ENCODE results near the gene PEX16. TPM values are rescaled to one million over a fixed set of nuclear protein-coding genes. Genes with fewer than 3 reads are reported as not detected.

The PEX16 gene
- total and polyA plus RNA-seq, 9 donors = 2.9 to 31.7 (median 26.5) TPM

GRCh38 chr11:45920531-45921477, 3.1 kb upstream of the PEX16 start:
- Histone ChIP-seq H3K9me3 (no peaks in the 10 kb centered on the region), H3K4me1 (ENCODE audit: insufficient read depth) (no peaks in the 10 kb centered on the region), H3K27me3 (no peaks in the 10 kb centered on the region), H3K27ac (peak overlapping the region in 1 of 2 donors; percentile 50), H3K36me3 (no peaks in the 10 kb centered on the region), H3K4me3 (no peak overlapping the region)
- 91 to 93% (median 92%) methylated on average over 6 of the region's 6 CpGs for WGBS, 3 donors
- intact Hi-C loops (cut with DNase I) = no loop called here
- TF ChIP-seq POLR2A (IDR thresholded peaks at IDR 0.05) (no peak), EP300 (IDR thresholded peaks at IDR 0.05) (no peak), CTCF (IDR thresholded peaks at IDR 0.05) (no peak)
- peak in 2 of 5 donors; percentile 8 to 31 for DNase-seq

- 81 to 88% (median 82%) methylated on average over 13 of the region's 13 CpGs for WGBS, 3 donors
- Histone ChIP-seq H3K4me3 (no peak overlapping the region), H3K27me3 (no peaks in the 10 kb centered on the region), H3K9me3 (no peaks in the 10 kb centered on the region), H3K36me3 (no peaks in the 10 kb centered on the region), H3K27ac (no peak overlapping the region), H3K4me1 (ENCODE audit: insufficient read depth) (no peaks in the 10 kb centered on the region)
- intact Hi-C loops (cut with DNase I) = loop anchor here in 1 of 4 donors (2.0 kb wide), 1 partner anchor 73 kb away; the partner anchor contains the start of gene CRY2
- peak in 3 of 5 donors; percentile 9 to 47 (median 30) for DNase-seq
- TF ChIP-seq POLR2A (IDR thresholded peaks at IDR 0.05) (no peak), EP300 (IDR thresholded peaks at IDR 0.05) (no peak), CTCF (IDR thresholded peaks at IDR 0.05) (no peak)
Measured at GRCh38 chr11:45919806-45920530, 2.3 kb upstream of the PEX16 start.

GRCh38 chr11:45918962-45919675, 1.4 kb upstream of the PEX16 start:
- WGBS, 3 donors = 57 to 61% (median 59%) methylated on average over 7 of the region's 7 CpGs
- intact Hi-C loops (cut with DNase I) = loop anchor here in 1 of 4 donors (2.0 kb wide), 1 partner anchor 72 kb away; the partner anchor contains the start of gene CRY2

More at GRCh38 chr11:45918962-45919675, 1.4 kb upstream of the PEX16 start:
- H3K4me3 ChIP-seq = peak overlapping the region; percentile 86
- H3K9me3 ChIP-seq = no peaks in the 10 kb centered on the region
- TF ChIP-seq POLR2A (IDR thresholded peaks at IDR 0.05) (no peak), EP300 (IDR thresholded peaks at IDR 0.05) (no peak), CTCF (IDR thresholded peaks at IDR 0.05) (no peak)
- H3K36me3 ChIP-seq = no peaks in the 10 kb centered on the region
- H3K27me3 ChIP-seq = no peaks in the 10 kb centered on the region
- peak in 3 of 5 donors; percentile 16 to 39 (median 28) for DNase-seq
- peak overlapping the region; percentile 6 to 16 for H3K27ac ChIP-seq
- H3K4me1 ChIP-seq (ENCODE audit: insufficient read depth) = no peaks in the 10 kb centered on the region

Measured in ovary (tissue), 9 donors.